Ishikawa (cell line): Measurements from ENCODE around the gene ZNF618.

Source experiments
- CEBPB ChIP-seq: IDR thresholded peaks from 2 replicates; pipeline ENCODE4 v1.6.1; 2012
- CREB1 ChIP-seq: IDR thresholded peaks from 2 replicates; pipeline ENCODE4 v1.6.1; 2012; ENCODE audit warnings: low read depth
- EGR1 ChIP-seq: IDR thresholded peaks from 2 replicates; pipeline ENCODE4 v1.6.1; 2012
- EP300 ChIP-seq: IDR thresholded peaks from 2 replicates; pipeline ENCODE4 v1.6.1; 2012; ENCODE audit warnings: borderline replicate concordance
- FOXM1 ChIP-seq: IDR thresholded peaks from 2 replicates; pipeline ENCODE4 v1.6.1; 2012; ENCODE audit warnings: low read depth, borderline replicate concordance
- MAX ChIP-seq: IDR thresholded peaks from 2 replicates; pipeline ENCODE4 v1.6.1; 2012
- NFIC ChIP-seq: IDR thresholded peaks from 2 replicates; pipeline ENCODE4 v1.6.1; 2012
- RAD21 ChIP-seq: IDR thresholded peaks from 2 replicates; pipeline ENCODE4 v1.6.1; 2012; ENCODE audit warnings: low read depth
- TAF1 ChIP-seq: IDR thresholded peaks from 2 replicates; pipeline ENCODE4 v1.6.1; 2012; ENCODE audit warnings: low read depth, mild to moderate bottlenecking
- TCF12 ChIP-seq: IDR thresholded peaks from 2 replicates; pipeline ENCODE4 v1.6.1; 2012; ENCODE audit warnings: low read depth
- TEAD4 ChIP-seq: IDR thresholded peaks from 2 replicates; pipeline ENCODE4 v1.6.1; 2012
- USF1 ChIP-seq: IDR thresholded peaks from 2 replicates; pipeline ENCODE4 v1.6.1; 2012
- YY1 ChIP-seq: IDR thresholded peaks from 2 replicates; pipeline ENCODE4 v1.6.1; 2012; ENCODE audit warnings: low read depth
- ZBTB7A ChIP-seq: IDR thresholded peaks from 2 replicates; pipeline ENCODE4 v1.6.1; 2012; ENCODE audit warnings: low read depth
- TF ChIP-seq, protein P1 (sequence below): IDR thresholded peaks from 2 replicates; pipeline ENCODE4 v1.6.1; 2012; ENCODE audit warnings: low read depth, mild to moderate bottlenecking

Gene ZNF618

DNA sequence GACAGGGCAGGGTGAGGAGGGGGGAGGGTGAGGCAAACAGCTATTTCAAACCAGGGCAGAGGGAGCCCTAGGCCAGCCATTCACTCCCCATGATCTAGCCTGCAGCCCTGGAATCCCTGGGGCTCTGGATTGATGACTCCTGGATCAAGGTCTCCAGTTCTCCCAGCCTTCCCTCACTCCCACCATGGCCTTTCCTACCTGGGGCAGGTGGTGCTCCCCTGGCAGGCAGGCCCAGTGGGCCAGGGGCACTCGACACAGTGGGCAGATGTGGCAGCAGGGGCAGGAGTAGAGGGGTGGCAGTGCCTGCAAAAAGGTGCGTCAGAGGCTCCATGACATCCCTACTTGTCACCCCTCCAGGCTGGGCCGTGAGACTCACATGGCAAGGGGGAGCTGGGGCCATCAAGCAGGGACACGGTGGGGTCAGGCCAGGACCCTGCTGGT lies 216.9 kb downstream of the ZNF618 start:
- no peak for TF ChIP-seq CREB1
- TF ChIP-seq MAX, result no peak
- TF ChIP-seq NFIC, result no peak
- no peak for TF ChIP-seq TCF12
- TF ChIP-seq TAF1, result no peak
- TF ChIP-seq USF1, result no peak

- TF ChIP-seq, protein P1, sequence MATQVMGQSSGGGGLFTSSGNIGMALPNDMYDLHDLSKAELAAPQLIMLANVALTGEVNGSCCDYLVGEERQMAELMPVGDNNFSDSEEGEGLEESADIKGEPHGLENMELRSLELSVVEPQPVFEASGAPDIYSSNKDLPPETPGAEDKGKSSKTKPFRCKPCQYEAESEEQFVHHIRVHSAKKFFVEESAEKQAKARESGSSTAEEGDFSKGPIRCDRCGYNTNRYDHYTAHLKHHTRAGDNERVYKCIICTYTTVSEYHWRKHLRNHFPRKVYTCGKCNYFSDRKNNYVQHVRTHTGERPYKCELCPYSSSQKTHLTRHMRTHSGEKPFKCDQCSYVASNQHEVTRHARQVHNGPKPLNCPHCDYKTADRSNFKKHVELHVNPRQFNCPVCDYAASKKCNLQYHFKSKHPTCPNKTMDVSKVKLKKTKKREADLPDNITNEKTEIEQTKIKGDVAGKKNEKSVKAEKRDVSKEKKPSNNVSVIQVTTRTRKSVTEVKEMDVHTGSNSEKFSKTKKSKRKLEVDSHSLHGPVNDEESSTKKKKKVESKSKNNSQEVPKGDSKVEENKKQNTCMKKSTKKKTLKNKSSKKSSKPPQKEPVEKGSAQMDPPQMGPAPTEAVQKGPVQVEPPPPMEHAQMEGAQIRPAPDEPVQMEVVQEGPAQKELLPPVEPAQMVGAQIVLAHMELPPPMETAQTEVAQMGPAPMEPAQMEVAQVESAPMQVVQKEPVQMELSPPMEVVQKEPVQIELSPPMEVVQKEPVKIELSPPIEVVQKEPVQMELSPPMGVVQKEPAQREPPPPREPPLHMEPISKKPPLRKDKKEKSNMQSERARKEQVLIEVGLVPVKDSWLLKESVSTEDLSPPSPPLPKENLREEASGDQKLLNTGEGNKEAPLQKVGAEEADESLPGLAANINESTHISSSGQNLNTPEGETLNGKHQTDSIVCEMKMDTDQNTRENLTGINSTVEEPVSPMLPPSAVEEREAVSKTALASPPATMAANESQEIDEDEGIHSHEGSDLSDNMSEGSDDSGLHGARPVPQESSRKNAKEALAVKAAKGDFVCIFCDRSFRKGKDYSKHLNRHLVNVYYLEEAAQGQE, result no peak
- TF ChIP-seq USF1 (no peak), RAD21 (no peak), TAF1 (no peak), NFIC (no peak), TCF12 (no peak), ZBTB7A (no peak), EGR1 (no peak), YY1 (no peak), TEAD4 (no peak), MAX (no peak), EP300 (no peak), CEBPB (no peak), CREB1 (no peak)
These were observed 217.8 kb downstream of the ZNF618 start for GRCh38 chr9:114093761-114094505.

DNA sequence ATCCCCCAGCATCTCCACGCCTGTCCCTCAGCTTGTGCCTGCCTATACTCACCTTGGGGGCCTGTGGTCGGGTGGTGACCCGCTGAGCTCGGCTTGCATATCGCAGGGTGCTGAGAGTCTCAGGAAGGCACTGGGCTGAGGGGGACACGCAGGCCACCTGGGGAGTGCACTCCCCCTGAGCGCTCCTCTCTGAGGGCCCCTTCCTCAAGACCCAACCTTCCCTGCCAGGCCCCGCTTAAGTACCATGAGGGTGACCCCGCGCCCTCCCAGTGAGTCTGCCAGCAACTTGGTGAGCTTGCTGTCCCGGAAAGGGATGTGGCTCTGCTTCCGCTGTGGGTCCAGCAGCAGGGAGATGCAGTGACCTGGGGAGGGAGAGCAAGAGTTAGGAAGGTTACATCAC lies 218.9 kb downstream of the ZNF618 start:
- TF ChIP-seq TEAD4 (no peak), MAX (no peak), USF1 (no peak), YY1 (no peak), EP300 (no peak), NFIC (no peak), CEBPB (no peak), FOXM1 (no peak), TCF12 (no peak), ZBTB7A (no peak), CREB1 (no peak), TAF1 (no peak), EGR1 (no peak)
- TF ChIP-seq, protein P1, result no peak

GRCh38 chr9:114096041-114096511 lies 220.0 kb downstream of the ZNF618 start:
- TF ChIP-seq MAX (no peak), EGR1 (no peak), YY1 (no peak), EP300 (no peak), CEBPB (no peak), TCF12 (no peak), TEAD4 (no peak), CREB1 (no peak)
